Vagina (tissue), 2 donors: Measurements from ENCODE around the gene PER3.

Experiments used
- POLR2A ChIP-seq, 2 donors: fragments of 450-650 bp; IDR thresholded peaks; one replicate each; pipeline ENCODE4 v1.6.1; 2017; ENCODE audit warnings: antibody characterized with exemption in 2 of 2, mild to moderate bottlenecking in 2 of 2, moderate library complexity in 2 of 2
- TF ChIP-seq, protein P1 (sequence below), 3 experiments: fragments of 450-650 bp in 2 of 3; fragments of 200-600 bp in 1 of 3; sonication (generic) in 1 of 3; IDR thresholded peaks; one replicate each; pipeline ENCODE4 v1.5.1; 2017 to 2019; ENCODE audit warnings: antibody characterized with exemption in 3 of 3, mild to moderate bottlenecking in 2 of 3, moderate library complexity in 2 of 3

DNA sequence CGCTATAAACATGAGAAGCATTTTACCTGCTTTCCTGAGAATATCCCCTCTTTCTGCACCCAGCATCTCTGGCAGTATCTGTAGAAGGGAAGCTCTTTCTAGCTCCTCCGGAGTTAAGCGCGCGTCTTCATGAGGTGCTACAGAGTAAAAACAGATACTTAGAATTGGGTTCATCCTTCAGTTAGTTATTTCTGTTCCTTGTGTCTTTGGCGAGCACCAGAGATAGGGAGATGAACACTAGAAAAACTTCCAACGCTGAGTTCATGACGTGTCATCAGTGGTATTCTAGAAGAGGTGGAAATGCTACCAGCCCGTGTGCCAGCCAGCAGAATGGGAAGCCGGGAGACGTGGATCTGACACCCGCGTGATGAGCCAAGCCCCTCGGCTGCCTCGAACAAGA lies 66.7 kb downstream of the PER3 start:
- TF ChIP-seq, protein P1, sequence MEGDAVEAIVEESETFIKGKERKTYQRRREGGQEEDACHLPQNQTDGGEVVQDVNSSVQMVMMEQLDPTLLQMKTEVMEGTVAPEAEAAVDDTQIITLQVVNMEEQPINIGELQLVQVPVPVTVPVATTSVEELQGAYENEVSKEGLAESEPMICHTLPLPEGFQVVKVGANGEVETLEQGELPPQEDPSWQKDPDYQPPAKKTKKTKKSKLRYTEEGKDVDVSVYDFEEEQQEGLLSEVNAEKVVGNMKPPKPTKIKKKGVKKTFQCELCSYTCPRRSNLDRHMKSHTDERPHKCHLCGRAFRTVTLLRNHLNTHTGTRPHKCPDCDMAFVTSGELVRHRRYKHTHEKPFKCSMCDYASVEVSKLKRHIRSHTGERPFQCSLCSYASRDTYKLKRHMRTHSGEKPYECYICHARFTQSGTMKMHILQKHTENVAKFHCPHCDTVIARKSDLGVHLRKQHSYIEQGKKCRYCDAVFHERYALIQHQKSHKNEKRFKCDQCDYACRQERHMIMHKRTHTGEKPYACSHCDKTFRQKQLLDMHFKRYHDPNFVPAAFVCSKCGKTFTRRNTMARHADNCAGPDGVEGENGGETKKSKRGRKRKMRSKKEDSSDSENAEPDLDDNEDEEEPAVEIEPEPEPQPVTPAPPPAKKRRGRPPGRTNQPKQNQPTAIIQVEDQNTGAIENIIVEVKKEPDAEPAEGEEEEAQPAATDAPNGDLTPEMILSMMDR (IDR thresholded peaks at IDR 0.05) = no peak
- no peak for TF ChIP-seq POLR2A (IDR thresholded peaks at IDR 0.05)
